ENCODE measurements around the gene SUV39H1. TPM values are rescaled to one million over a fixed set of nuclear protein-coding genes. Genes with fewer than 3 reads are reported as not detected.

Gene SUV39H1
- total and polyA plus RNA-seq, 2 donors (not counting 1 experiment from before 2014, with no cell fraction given): 6.7 to 9.5 TPM

DNA sequence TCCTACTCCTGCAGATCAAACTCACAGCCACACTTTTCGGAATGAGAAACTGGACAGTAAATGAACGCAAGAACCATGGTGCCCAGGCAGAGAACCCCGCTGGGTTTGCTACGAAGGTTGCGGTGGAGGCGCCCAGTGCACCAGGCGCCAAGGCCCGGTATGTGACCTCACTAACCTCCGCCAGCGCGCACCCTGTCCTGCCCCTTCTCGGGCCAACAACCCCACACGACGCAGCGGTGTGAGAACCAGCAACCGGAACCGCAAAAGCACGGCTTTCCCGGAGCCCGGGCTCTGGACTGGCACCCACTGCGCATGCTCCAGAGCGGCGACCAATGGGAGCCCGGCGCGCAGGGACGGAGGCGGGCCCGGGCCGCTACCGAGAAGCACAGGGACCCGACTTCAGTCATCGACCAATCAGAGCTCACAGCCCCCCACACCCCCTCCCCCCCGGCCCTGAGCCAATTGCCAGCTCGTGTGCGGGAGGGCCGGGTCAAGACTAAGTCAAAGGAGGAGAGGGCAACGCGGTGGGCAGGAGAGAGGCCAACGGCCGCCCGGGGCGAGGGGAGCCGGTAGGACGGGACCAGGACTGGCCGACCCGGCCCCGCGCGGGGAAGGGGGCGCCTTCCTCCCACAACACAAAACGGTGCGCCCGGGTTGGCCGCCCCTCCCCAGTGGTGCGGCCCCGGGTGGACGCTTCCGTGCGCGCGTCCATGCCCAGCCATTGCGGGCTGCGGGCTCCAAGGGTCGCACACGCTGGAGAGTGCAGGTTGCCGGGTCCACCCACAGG, 20.2 kb upstream of the SUV39H1 start:
- peak; percentile 91 for DNase-seq
- Mint-ChIP-seq H3K4me1 (peaks cover 18% of the 10 kb centered on the region), H3K27me3 (no peaks in the 10 kb centered on the region), H3K27ac (peak overlapping the region; percentile 93), H3K4me3 (peak overlapping the region; percentile 91), H3K9me3 (ENCODE audit: insufficient read depth) (no peaks in the 10 kb centered on the region)
- POLR2A ChIA-PET: interaction anchor here (0.6 to 1.0 kb wide), 3 partner anchors 61 to 1314 kb away, joined by 3 to 5 read pairs (median 3); no protein-coding TSS in a partner anchor
- peak overlapping the region; percentile 47 to 75 (median 68) for H3K4me3 ChIP-seq (ENCODE audit: control extremely low read depth in 1 of 5, extremely low read depth in 1 of 5, insufficient read depth in 1 of 5, low read depth in 2 of 5, low read length in 4 of 5)
- ATAC-seq (ENCODE audit: low read depth): peak; percentile 95
- H3K79me2 ChIP-seq (ENCODE audit: control insufficient read depth, insufficient read depth, low read length): no peaks in the 10 kb centered on the region
- peak overlapping the region; percentile 81 for H3K4me2 ChIP-seq (replicated peaks; ENCODE audit: low read depth, low read length, poor library complexity, severe bottlenecking)
- CTCF ChIA-PET: no interaction called here
- H2AFZ ChIP-seq (ENCODE audit: insufficient read depth, low read depth, low read length, poor library complexity, severe bottlenecking): peak overlapping the region; percentile 80
- H3K36me3 ChIP-seq (replicated peaks in 1 of 2; ENCODE audit: control extremely low read depth in 1 of 2, control insufficient read depth in 1 of 2, extremely low read depth in 1 of 2, insufficient read depth in 2 of 2, low read length in 1 of 2): no peaks in the 10 kb centered on the region
- TF ChIP-seq EZH2 (IDR thresholded peaks at IDR 0.05; ENCODE audit: borderline replicate concordance, insufficient read depth, low read depth, low read length, poor library complexity, severe bottlenecking): no peak
- TF ChIP-seq, protein P1, sequence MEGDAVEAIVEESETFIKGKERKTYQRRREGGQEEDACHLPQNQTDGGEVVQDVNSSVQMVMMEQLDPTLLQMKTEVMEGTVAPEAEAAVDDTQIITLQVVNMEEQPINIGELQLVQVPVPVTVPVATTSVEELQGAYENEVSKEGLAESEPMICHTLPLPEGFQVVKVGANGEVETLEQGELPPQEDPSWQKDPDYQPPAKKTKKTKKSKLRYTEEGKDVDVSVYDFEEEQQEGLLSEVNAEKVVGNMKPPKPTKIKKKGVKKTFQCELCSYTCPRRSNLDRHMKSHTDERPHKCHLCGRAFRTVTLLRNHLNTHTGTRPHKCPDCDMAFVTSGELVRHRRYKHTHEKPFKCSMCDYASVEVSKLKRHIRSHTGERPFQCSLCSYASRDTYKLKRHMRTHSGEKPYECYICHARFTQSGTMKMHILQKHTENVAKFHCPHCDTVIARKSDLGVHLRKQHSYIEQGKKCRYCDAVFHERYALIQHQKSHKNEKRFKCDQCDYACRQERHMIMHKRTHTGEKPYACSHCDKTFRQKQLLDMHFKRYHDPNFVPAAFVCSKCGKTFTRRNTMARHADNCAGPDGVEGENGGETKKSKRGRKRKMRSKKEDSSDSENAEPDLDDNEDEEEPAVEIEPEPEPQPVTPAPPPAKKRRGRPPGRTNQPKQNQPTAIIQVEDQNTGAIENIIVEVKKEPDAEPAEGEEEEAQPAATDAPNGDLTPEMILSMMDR (IDR thresholded peaks at IDR 0.05): no peak
- intact Hi-C loops (cut with micrococcal nuclease): loop anchor here (1.0 to 10.0 kb wide), 5 partner anchors 20 to 259 kb away; partner anchors contain the start of gene SUV39H1
- peak overlapping the region; percentile 77 to 85 for H3K27ac ChIP-seq (ENCODE audit: low read length in 2 of 2)
- no peaks in the 10 kb centered on the region for H3K9me3 ChIP-seq (ENCODE audit: control extremely low read depth in 1 of 3, control insufficient read depth in 2 of 3, insufficient read depth in 1 of 3, low read length in 2 of 3)
- no peaks in the 10 kb centered on the region for H3K27me3 ChIP-seq (replicated peaks in 1 of 4; ENCODE audit: control extremely low read depth in 1 of 4, control insufficient read depth in 3 of 4, insufficient read depth in 4 of 4, low read length in 3 of 4)
- H3K9ac ChIP-seq (ENCODE audit: low read length): peak overlapping the region; percentile 85
- no peaks in the 10 kb centered on the region for H4K20me1 ChIP-seq (ENCODE audit: control insufficient read depth, insufficient read depth, low read length, poor library complexity, severe bottlenecking)
- peaks cover 0 to 26% of the 10 kb centered on the region in 2 donors for H3K4me1 ChIP-seq (ENCODE audit: control insufficient read depth in 2 of 2, insufficient read depth in 2 of 2, low read length in 2 of 2)
- under 1% methylated on average over 46 of the region's 67 CpGs for WGBS (ENCODE audit: insufficient coverage)

DNA sequence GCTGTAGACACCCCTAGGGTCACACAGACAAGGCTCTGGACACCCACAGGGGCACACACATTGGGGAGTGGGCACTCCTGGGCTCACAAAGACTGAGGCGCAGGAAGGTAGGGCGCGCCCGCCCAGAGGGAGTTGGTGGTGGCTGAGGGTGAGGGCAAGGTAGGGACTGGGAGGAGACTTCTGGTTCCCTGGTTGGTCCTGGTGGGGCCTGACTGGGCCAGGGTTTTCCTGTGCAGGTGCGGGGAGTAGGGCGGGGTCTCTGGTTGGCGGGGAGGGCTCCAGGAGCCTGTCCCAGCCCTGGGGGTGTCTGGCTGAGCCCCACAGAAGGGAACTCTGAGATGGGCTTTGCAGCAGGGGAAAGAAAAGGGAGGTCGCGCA, 19.7 kb upstream of the SUV39H1 start:
- H3K27me3 Mint-ChIP-seq: no peaks in the 10 kb centered on the region
- no peaks in the 10 kb centered on the region for H4K20me1 ChIP-seq (ENCODE audit: control insufficient read depth, insufficient read depth, low read length, poor library complexity, severe bottlenecking)
- H3K27ac ChIP-seq (ENCODE audit: low read length in 2 of 2): peak overlapping the region; percentile 36 to 75
- H2AFZ ChIP-seq (ENCODE audit: insufficient read depth, low read depth, low read length, poor library complexity, severe bottlenecking): peak overlapping the region; percentile 80
- H3K4me2 ChIP-seq (replicated peaks; ENCODE audit: low read depth, low read length, poor library complexity, severe bottlenecking): peak overlapping the region; percentile 81
- no peaks in the 10 kb centered on the region for H3K27me3 ChIP-seq (replicated peaks in 1 of 4; ENCODE audit: control extremely low read depth in 1 of 4, control insufficient read depth in 3 of 4, insufficient read depth in 4 of 4, low read length in 3 of 4)
- 0% methylated on average over 9 of the region's 9 CpGs for WGBS (ENCODE audit: insufficient coverage)
- H3K4me3 Mint-ChIP-seq: peak overlapping the region; percentile 91
- ATAC-seq (ENCODE audit: low read depth) (no peak), DNase-seq (no peak)
- peak overlapping the region; percentile 93 for H3K27ac Mint-ChIP-seq
- H3K9me3 ChIP-seq (ENCODE audit: control extremely low read depth in 1 of 3, control insufficient read depth in 2 of 3, insufficient read depth in 1 of 3, low read length in 2 of 3): no peaks in the 10 kb centered on the region
- H3K9ac ChIP-seq (ENCODE audit: low read length): peak overlapping the region; percentile 85
- H3K4me1 ChIP-seq (ENCODE audit: control insufficient read depth in 2 of 2, insufficient read depth in 2 of 2, low read length in 2 of 2): peaks cover 0 to 26% of the 10 kb centered on the region in 2 donors
- peaks cover 4% of the 10 kb centered on the region for H3K79me2 ChIP-seq (ENCODE audit: control insufficient read depth, insufficient read depth, low read length)
- intact Hi-C loops (cut with micrococcal nuclease): loop anchor here (1.0 to 10.0 kb wide), 5 partner anchors 19 to 258 kb away; partner anchors contain the start of gene SUV39H1
- H3K4me1 Mint-ChIP-seq: peaks cover 21% of the 10 kb centered on the region
- peak overlapping the region; percentile 41 to 75 (median 68) for H3K4me3 ChIP-seq (ENCODE audit: control extremely low read depth in 1 of 5, extremely low read depth in 1 of 5, insufficient read depth in 1 of 5, low read depth in 2 of 5, low read length in 4 of 5)
- POLR2A ChIA-PET: interaction anchor here (0.6 to 1.0 kb wide), 3 partner anchors 60 to 1314 kb away, joined by 3 to 5 read pairs (median 3); no protein-coding TSS in a partner anchor
- CTCF ChIA-PET: no interaction called here
- no peak for TF ChIP-seq EZH2 (IDR thresholded peaks at IDR 0.05; ENCODE audit: borderline replicate concordance, insufficient read depth, low read depth, low read length, poor library complexity, severe bottlenecking)
- TF ChIP-seq, protein P1 (IDR thresholded peaks at IDR 0.05): no peak
- no peaks in the 10 kb centered on the region for H3K9me3 Mint-ChIP-seq (ENCODE audit: insufficient read depth)
- H3K36me3 ChIP-seq (replicated peaks in 1 of 2; ENCODE audit: control extremely low read depth in 1 of 2, control insufficient read depth in 1 of 2, extremely low read depth in 1 of 2, insufficient read depth in 2 of 2, low read length in 1 of 2): no peaks in the 10 kb centered on the region
